ENCODE measurements around the gene CCL11.

GRCh38 chr17:34318474-34318873 lies 32.9 kb downstream of the CCL11 start:
- TF ChIP-seq EZH2phosphoT487 (conservative IDR thresholded peaks at IDR 0.05; ENCODE audit: low read length), result no peak
- TF ChIP-seq, protein P1, sequence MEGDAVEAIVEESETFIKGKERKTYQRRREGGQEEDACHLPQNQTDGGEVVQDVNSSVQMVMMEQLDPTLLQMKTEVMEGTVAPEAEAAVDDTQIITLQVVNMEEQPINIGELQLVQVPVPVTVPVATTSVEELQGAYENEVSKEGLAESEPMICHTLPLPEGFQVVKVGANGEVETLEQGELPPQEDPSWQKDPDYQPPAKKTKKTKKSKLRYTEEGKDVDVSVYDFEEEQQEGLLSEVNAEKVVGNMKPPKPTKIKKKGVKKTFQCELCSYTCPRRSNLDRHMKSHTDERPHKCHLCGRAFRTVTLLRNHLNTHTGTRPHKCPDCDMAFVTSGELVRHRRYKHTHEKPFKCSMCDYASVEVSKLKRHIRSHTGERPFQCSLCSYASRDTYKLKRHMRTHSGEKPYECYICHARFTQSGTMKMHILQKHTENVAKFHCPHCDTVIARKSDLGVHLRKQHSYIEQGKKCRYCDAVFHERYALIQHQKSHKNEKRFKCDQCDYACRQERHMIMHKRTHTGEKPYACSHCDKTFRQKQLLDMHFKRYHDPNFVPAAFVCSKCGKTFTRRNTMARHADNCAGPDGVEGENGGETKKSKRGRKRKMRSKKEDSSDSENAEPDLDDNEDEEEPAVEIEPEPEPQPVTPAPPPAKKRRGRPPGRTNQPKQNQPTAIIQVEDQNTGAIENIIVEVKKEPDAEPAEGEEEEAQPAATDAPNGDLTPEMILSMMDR (IDR thresholded peaks at IDR 0.05; ENCODE audit: insufficient read depth, low read length, poor library complexity, severe bottlenecking), result no peak
